ENCODE results near the gene HTRA2. TPM values are rescaled to one million over a fixed set of nuclear protein-coding genes. Genes with fewer than 3 reads are reported as not detected.

HTRA2 gene
- total and polyA plus RNA-seq, 9 of the 15 experiments (the other 6 are each of a cell fraction or from before 2014, with no cell fraction given): 54.2 to 71.2 (median 65.8) TPM

DNA sequence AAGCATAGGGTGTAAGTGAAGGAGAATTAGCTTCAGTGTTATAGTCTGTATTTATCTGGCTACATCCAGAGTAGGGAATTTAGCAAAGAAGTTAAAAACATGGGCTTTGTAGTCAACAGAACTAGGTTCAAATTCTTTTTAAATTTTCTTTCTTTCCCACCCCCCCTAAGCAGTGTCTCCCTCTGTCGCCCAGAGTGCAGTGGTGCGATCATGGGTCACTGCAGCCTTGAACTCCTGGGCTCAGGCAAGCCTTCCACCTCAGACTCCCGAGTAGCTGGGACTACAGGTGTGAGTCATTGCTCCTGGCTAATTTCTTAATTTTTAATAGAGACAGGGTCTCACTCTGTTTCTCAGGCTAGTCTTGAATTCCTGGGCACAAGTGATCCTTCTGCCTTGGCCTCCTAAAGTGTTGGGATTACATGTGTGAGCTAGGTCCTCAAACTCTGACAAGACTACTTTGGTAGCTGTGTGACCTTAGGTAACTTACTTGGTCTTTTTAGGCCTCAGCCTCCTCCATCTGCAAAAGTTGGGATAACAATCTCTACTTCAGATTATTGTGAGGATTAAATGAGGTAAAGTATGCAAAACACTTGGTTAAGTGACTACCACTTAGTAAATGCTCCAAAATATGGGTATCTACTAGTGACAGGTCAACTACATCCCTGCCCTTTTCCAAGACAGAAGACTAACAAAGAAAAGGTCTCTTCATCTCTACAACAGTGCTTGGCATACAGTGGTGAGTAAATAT lies 42.6 kb downstream of the HTRA2 start:
- TF ChIP-seq, protein P1, sequence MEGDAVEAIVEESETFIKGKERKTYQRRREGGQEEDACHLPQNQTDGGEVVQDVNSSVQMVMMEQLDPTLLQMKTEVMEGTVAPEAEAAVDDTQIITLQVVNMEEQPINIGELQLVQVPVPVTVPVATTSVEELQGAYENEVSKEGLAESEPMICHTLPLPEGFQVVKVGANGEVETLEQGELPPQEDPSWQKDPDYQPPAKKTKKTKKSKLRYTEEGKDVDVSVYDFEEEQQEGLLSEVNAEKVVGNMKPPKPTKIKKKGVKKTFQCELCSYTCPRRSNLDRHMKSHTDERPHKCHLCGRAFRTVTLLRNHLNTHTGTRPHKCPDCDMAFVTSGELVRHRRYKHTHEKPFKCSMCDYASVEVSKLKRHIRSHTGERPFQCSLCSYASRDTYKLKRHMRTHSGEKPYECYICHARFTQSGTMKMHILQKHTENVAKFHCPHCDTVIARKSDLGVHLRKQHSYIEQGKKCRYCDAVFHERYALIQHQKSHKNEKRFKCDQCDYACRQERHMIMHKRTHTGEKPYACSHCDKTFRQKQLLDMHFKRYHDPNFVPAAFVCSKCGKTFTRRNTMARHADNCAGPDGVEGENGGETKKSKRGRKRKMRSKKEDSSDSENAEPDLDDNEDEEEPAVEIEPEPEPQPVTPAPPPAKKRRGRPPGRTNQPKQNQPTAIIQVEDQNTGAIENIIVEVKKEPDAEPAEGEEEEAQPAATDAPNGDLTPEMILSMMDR (IDR thresholded peaks at IDR 0.05 in 2 of 3, conservative IDR thresholded peaks at IDR 0.05 in 1 of 3; ENCODE audit: insufficient read depth in 2 of 3, low read depth in 1 of 3, low read length in 3 of 3): peak; percentile 49 to 67 (median 58)
- TF ChIP-seq PHF8 (IDR thresholded peaks at IDR 0.05; ENCODE audit: borderline replicate concordance, low read length) (no peak), RAD21 (CRISPR knock-in tag; conservative IDR thresholded peaks at IDR 0.05 in 1 of 2, IDR thresholded peaks at IDR 0.05 in 1 of 2) (peak in 1 of 2 experiments; percentile 28; a peak in 1 of 4 replicates), BCL6 (CRISPR knock-in tag; IDR thresholded peaks at IDR 0.05) (no peak), SMC3 (conservative IDR thresholded peaks at IDR 0.05; ENCODE audit: insufficient read depth, low read depth, low read length) (peak; percentile 42; the same call in 1 of the 2 replicates)
- TF ChIP-seq, protein P2, sequence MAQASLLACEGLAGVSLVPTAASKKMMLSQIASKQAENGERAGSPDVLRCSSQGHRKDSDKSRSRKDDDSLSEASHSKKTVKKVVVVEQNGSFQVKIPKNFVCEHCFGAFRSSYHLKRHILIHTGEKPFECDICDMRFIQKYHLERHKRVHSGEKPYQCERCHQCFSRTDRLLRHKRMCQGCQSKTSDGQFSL (CRISPR knock-in tag; IDR thresholded peaks at IDR 0.05): peak; percentile 68; the same call in 1 of the 2 replicates
- TF ChIP-seq, protein P2 (tag; IDR thresholded peaks at IDR 0.05): peak in 1 of 2 experiments; percentile 80; a peak in 2 of 4 replicates
- Histone ChIP-seq H3K9me3 (replicated peaks; ENCODE audit: control insufficient read depth, insufficient read depth, low read depth, low read length) (no peaks in the 10 kb centered on the region), H3K9ac (ENCODE audit: insufficient read depth in 1 of 2, low read depth in 2 of 2, low read length in 2 of 2) (no peak overlapping the region), H3K27ac (ENCODE audit: extremely low read depth, low read depth, low read length) (no peak overlapping the region), H3K4me2 (ENCODE audit: insufficient read depth, low read length) (no peak overlapping the region), H3K27me3 (ENCODE audit: control insufficient read depth in 2 of 2, insufficient read depth in 2 of 2, low read length in 2 of 2) (no peaks in the 10 kb centered on the region), H3K36me3 (ENCODE audit: control insufficient read depth, insufficient read depth, low read length) (no peaks in the 10 kb centered on the region), H3K9me1 (ENCODE audit: control insufficient read depth, insufficient read depth, low read length) (no peaks in the 10 kb centered on the region), H3K4me3 (no peak overlapping the region), H3K4me1 (replicated peaks in 1 of 2; ENCODE audit: control insufficient read depth in 2 of 2, insufficient read depth in 2 of 2, low read length in 2 of 2) (peaks cover 0 to 38% of the 10 kb centered on the region in 2 experiments; a peak in 4 of 5 replicates), H3K79me2 (ENCODE audit: control insufficient read depth, insufficient read depth, low read length) (no peaks in the 10 kb centered on the region), H4K20me1 (replicated peaks; ENCODE audit: control insufficient read depth, insufficient read depth, low read length) (no peaks in the 10 kb centered on the region), H2AFZ (ENCODE audit: low read depth, low read length) (peak overlapping the region; percentile 72)
- 33% methylated on average over 3 of the region's 3 CpGs for WGBS (ENCODE audit: insufficient coverage, low coverage, missing lambda C conversion rate)
- BruUV-seq (replicated peaks): no TSS peak
- POLR2A ChIA-PET: interaction anchor here (0.6 to 1.0 kb wide), 3 partner anchors 11 to 68 kb away, joined by 3 to 5 read pairs (median 4); partner anchors contain the start of genes AUP1 and HTRA2
- no peak for FAIRE-seq
- DNase-seq (ENCODE audit: extremely low read depth in 1 of 4, low spot score in 3 of 4): peak in 1 of 4 experiments; percentile 45
- CTCF ChIA-PET (ENCODE audit: low intra/inter-chr PET ratio): no interaction called here
- intact Hi-C loops (cut with micrococcal nuclease): loop anchor here (5.0 kb wide), 1 partner anchor 70 kb away; no protein-coding TSS in a partner anchor
- peak; percentile 76 for ATAC-seq
- in situ Hi-C loops (cut with MboI): loop anchor here (5.0 kb wide), 1 partner anchor 85 kb away; no protein-coding TSS in a partner anchor

Data from K562 (cell line).